ENCODE measurements around the gene ZNF93. TPM values are rescaled to one million over a fixed set of nuclear protein-coding genes. Genes with fewer than 3 reads are reported as not detected.
"Not testable (repeated sequence)": the region's sequence is repeated elsewhere in the genome, so short reads cannot be mapped to it uniquely, and the experiment has no call there.

Gene ZNF93
- total RNA-seq, 4 donors from 2014 or later = 0.36 to 4.1 (median 0.89) TPM

DNA sequence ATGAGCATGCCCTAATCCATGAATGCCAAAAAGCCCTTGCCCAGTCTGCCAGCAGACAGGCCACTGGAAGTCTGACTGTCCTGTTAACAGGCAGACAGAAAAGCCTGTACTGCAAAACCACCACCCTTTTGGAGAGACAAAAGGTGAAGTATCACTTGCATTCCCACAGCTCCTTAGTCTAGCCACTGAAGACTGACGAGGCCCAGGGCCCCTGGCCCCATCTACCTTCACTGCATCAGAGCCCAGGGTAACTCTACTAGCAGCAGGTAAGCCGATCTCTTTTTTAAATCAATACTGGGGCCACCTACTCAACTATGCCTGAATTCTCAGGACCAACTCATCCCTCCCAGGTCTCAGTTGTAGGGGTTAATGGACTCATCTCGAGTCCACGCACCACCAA lies 45.5 kb downstream of the ZNF93 start:
- H3K27ac ChIP-seq = no peak overlapping the region
- no peaks in the 10 kb centered on the region for H3K4me1 ChIP-seq
- no peaks in the 10 kb centered on the region for H3K9me3 ChIP-seq
- H3K4me3 ChIP-seq = no peak overlapping the region
- intact Hi-C loops (cut with DNase I; ENCODE audit: low total_unique reads) = no loop called here
- H3K36me3 ChIP-seq = no peaks in the 10 kb centered on the region
- no peaks in the 10 kb centered on the region for H3K27me3 ChIP-seq
- no peak for ATAC-seq
- no peak for DNase-seq
- in situ Hi-C loops (cut with MboI; ENCODE audit: low sequenced_read_pairs in 4 of 4) = loop anchor here in 2 of 4 donors (25.0 kb wide), 1 partner anchor 409 kb away; the partner anchor contains the start of genes CILP2 (in 2 of the 2) and YJEFN3 (in 2 of the 2)
- TF ChIP-seq POLR2A (IDR thresholded peaks at IDR 0.05) = no peak
- TF ChIP-seq, protein P1, sequence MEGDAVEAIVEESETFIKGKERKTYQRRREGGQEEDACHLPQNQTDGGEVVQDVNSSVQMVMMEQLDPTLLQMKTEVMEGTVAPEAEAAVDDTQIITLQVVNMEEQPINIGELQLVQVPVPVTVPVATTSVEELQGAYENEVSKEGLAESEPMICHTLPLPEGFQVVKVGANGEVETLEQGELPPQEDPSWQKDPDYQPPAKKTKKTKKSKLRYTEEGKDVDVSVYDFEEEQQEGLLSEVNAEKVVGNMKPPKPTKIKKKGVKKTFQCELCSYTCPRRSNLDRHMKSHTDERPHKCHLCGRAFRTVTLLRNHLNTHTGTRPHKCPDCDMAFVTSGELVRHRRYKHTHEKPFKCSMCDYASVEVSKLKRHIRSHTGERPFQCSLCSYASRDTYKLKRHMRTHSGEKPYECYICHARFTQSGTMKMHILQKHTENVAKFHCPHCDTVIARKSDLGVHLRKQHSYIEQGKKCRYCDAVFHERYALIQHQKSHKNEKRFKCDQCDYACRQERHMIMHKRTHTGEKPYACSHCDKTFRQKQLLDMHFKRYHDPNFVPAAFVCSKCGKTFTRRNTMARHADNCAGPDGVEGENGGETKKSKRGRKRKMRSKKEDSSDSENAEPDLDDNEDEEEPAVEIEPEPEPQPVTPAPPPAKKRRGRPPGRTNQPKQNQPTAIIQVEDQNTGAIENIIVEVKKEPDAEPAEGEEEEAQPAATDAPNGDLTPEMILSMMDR (IDR thresholded peaks at IDR 0.05 in 4 of 5, conservative IDR thresholded peaks at IDR 0.05 in 1 of 5) = no peak

GRCh38 chr19:19948800-19949199 lies 48.1 kb downstream of the ZNF93 start:
- H3K27ac ChIP-seq = no peak overlapping the region
- intact Hi-C loops (cut with DNase I; ENCODE audit: low total_unique reads) = no loop called here
- no peaks in the 10 kb centered on the region for H3K4me1 ChIP-seq
- no peaks in the 10 kb centered on the region for H3K27me3 ChIP-seq
- ATAC-seq (no peak), DNase-seq (no peak)
- H3K36me3 ChIP-seq = no peaks in the 10 kb centered on the region
- H3K9me3 ChIP-seq = no peaks in the 10 kb centered on the region
- in situ Hi-C loops (cut with MboI; ENCODE audit: low sequenced_read_pairs in 4 of 4) = loop anchor here in 2 of 4 donors (25.0 kb wide), 1 partner anchor 411 kb away; the partner anchor contains the start of genes CILP2 (in 2 of the 2) and YJEFN3 (in 2 of the 2)
- H3K4me3 ChIP-seq = no peak overlapping the region
- TF ChIP-seq, protein P1 (IDR thresholded peaks at IDR 0.05 in 4 of 5, conservative IDR thresholded peaks at IDR 0.05 in 1 of 5) = no peak
- TF ChIP-seq POLR2A (IDR thresholded peaks at IDR 0.05) = no peak

- Histone ChIP-seq H3K27ac (no peak overlapping the region), H3K27me3 (no peaks in the 10 kb centered on the region), H3K4me1 (no peaks in the 10 kb centered on the region), H3K36me3 (no peaks in the 10 kb centered on the region), H3K9me3 (no peaks in the 10 kb centered on the region), H3K4me3 (no peak overlapping the region)
- no peak for TF ChIP-seq POLR2A (IDR thresholded peaks at IDR 0.05)
- DNase-seq (no peak), ATAC-seq (no peak)
- intact Hi-C loops (cut with DNase I; ENCODE audit: low total_unique reads) (no loop called here), in situ Hi-C loops (cut with MboI; ENCODE audit: low sequenced_read_pairs in 4 of 4) (loop anchor here in 1 of 4 donors (25.0 kb wide), 1 partner anchor 418 kb away; the partner anchor contains the start of genes CILP2 and YJEFN3)
Measured at GRCh38 chr19:19955208-19955607, 54.5 kb downstream of the ZNF93 start.

GRCh38 chr19:19956434-19957075 lies 55.8 kb downstream of the ZNF93 start:
- no peak overlapping the region for H3K4me3 ChIP-seq
- intact Hi-C loops (cut with DNase I; ENCODE audit: low total_unique reads) (no loop called here), in situ Hi-C loops (cut with MboI; ENCODE audit: low sequenced_read_pairs in 4 of 4) (loop anchor here in 1 of 4 donors (25.0 kb wide), 1 partner anchor 419 kb away; the partner anchor contains the start of genes CILP2 and YJEFN3)
- H3K27ac ChIP-seq = no peak overlapping the region
- no peaks in the 10 kb centered on the region for H3K9me3 ChIP-seq
- ATAC-seq (no peak), DNase-seq (no peak)
- H3K27me3 ChIP-seq = no peaks in the 10 kb centered on the region
- H3K36me3 ChIP-seq = no peaks in the 10 kb centered on the region
- TF ChIP-seq POLR2A (IDR thresholded peaks at IDR 0.05) = no peak
- TF ChIP-seq, protein P1 (IDR thresholded peaks at IDR 0.05 in 4 of 5, conservative IDR thresholded peaks at IDR 0.05 in 1 of 5) = no peak
- H3K4me1 ChIP-seq = no peaks in the 10 kb centered on the region

DNA sequence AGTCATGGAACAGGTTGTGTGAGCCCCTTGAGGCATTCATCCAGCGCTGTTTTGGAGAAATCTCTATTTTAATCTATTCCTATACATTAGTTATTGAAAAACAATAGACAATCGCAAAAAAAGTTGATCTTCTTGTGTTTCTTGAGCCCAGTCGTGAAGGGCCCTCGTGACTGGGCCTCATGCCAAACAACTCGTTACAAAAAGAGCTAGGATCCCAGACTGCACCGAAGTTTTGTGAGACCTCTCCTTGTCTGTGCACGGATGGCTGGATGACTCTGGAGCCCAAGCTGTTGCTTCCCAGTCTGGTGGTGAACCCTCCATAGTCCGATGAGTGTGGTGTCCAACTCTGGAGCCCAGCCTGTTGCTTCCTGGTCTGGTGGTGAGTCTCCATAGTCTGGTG lies 57.0 kb downstream of the ZNF93 start:
- not testable (repeated sequence) for H3K4me3 ChIP-seq, H3K36me3 ChIP-seq, DNase-seq, H3K4me1 ChIP-seq, H3K27me3 ChIP-seq, H3K27ac ChIP-seq, ATAC-seq, H3K9me3 ChIP-seq
- in situ Hi-C loops (cut with MboI; ENCODE audit: low sequenced_read_pairs in 4 of 4) (loop anchor here in 1 of 4 donors (25.0 kb wide), 1 partner anchor 420 kb away; the partner anchor contains the start of genes CILP2 and YJEFN3), intact Hi-C loops (cut with DNase I; ENCODE audit: low total_unique reads) (loop anchor here (2.0 kb wide), 1 partner anchor 425 kb away; no protein-coding TSS in a partner anchor)
